ENCODE measurements around the gene MYO10.
"Not testable (repeated sequence)": the region's sequence is repeated elsewhere in the genome, so short reads cannot be mapped to it uniquely, and the experiment has no call there.

Gene MYO10

GRCh38 chr5:16784088-16784487 lies 152.0 kb downstream of the MYO10 start:
- DNase-seq (ENCODE audit: low spot score), result no peak

GRCh38 chr5:16781828-16782626 lies 154.1 kb downstream of the MYO10 start:
- no peak for DNase-seq (ENCODE audit: low spot score)

GRCh38 chr5:16780325-16780724 lies 155.8 kb downstream of the MYO10 start:
- no peak for DNase-seq (ENCODE audit: low spot score)

- no peak for DNase-seq (ENCODE audit: low spot score)
Measured at GRCh38 chr5:16777432-16777831, 158.7 kb downstream of the MYO10 start.

- DNase-seq (ENCODE audit: low spot score), result peak; percentile 43
Measured at GRCh38 chr5:16776611-16777251, 159.4 kb downstream of the MYO10 start.

- no peak for DNase-seq (ENCODE audit: low spot score)
Measured at GRCh38 chr5:16774806-16775205, 161.3 kb downstream of the MYO10 start.

- DNase-seq (ENCODE audit: low spot score), result no peak
Measured at GRCh38 chr5:16773991-16774390, 162.1 kb downstream of the MYO10 start.

GRCh38 chr5:16772556-16772955 lies 163.5 kb downstream of the MYO10 start:
- no peak for DNase-seq (ENCODE audit: low spot score)

GRCh38 chr5:16768184-16768583 lies 167.9 kb downstream of the MYO10 start:
- no peak for DNase-seq (ENCODE audit: low spot score)

GRCh38 chr5:16763211-16763610 lies 172.9 kb downstream of the MYO10 start:
- DNase-seq (ENCODE audit: low spot score), result no peak

GRCh38 chr5:16759147-16759773 lies 176.8 kb downstream of the MYO10 start:
- no peak for DNase-seq (ENCODE audit: low spot score)

- no peak for DNase-seq (ENCODE audit: low spot score)
Measured at GRCh38 chr5:16757989-16758501, 178.0 kb downstream of the MYO10 start.

GRCh38 chr5:16757577-16757976 lies 178.5 kb downstream of the MYO10 start:
- not testable (repeated sequence) for DNase-seq (ENCODE audit: low spot score)

- DNase-seq (ENCODE audit: low spot score), result no peak
Measured at GRCh38 chr5:16757146-16757545, 178.9 kb downstream of the MYO10 start.

- DNase-seq (ENCODE audit: low spot score), result no peak
Measured at GRCh38 chr5:16756692-16757091, 179.4 kb downstream of the MYO10 start.

- DNase-seq (ENCODE audit: low spot score), result no peak
Measured at GRCh38 chr5:16755641-16756040, 180.4 kb downstream of the MYO10 start.

- DNase-seq (ENCODE audit: low spot score), result no peak
Measured at GRCh38 chr5:16754601-16755000, 181.5 kb downstream of the MYO10 start.

- DNase-seq (ENCODE audit: low spot score), result no peak
Measured at GRCh38 chr5:16754086-16754485, 182.0 kb downstream of the MYO10 start.

GRCh38 chr5:16750445-16750844 lies 185.6 kb downstream of the MYO10 start:
- no peak for DNase-seq (ENCODE audit: low spot score)

- no peak for DNase-seq (ENCODE audit: low spot score)
Measured at GRCh38 chr5:16749626-16750025, 186.5 kb downstream of the MYO10 start.

- no peak for DNase-seq (ENCODE audit: low spot score)
Measured at GRCh38 chr5:16744164-16744880, 191.8 kb downstream of the MYO10 start.

- DNase-seq (ENCODE audit: low spot score), result no peak
Measured at GRCh38 chr5:16742938-16743337, 193.2 kb downstream of the MYO10 start.
